ENCODE results near the gene BCAS3. TPM values are rescaled to one million over a fixed set of nuclear protein-coding genes. Genes with fewer than 3 reads are reported as not detected.

BCAS3 gene
- total and polyA plus RNA-seq, 2 donors (not counting 1 experiment from before 2014, with no cell fraction given), result 13.9 to 73.4 TPM

GRCh38 chr17:61294777-61295176 is 617.1 kb downstream of the BCAS3 start:
- ChIA-PET CTCF (no interaction called here), POLR2A (no interaction called here)
- no peaks in the 10 kb centered on the region for H4K20me1 ChIP-seq (ENCODE audit: control insufficient read depth, insufficient read depth, low read length, poor library complexity, severe bottlenecking)
- Mint-ChIP-seq H3K4me1 (no peaks in the 10 kb centered on the region), H3K9me3 (ENCODE audit: insufficient read depth) (no peaks in the 10 kb centered on the region), H3K4me3 (no peak overlapping the region), H3K27ac (no peak overlapping the region), H3K27me3 (no peaks in the 10 kb centered on the region)
- DNase-seq (no peak), ATAC-seq (ENCODE audit: low read depth) (no peak)
- TF ChIP-seq CTCF (IDR thresholded peaks at IDR 0.05) (no peak), EZH2 (IDR thresholded peaks at IDR 0.05; ENCODE audit: borderline replicate concordance, insufficient read depth, low read depth, low read length, poor library complexity, severe bottlenecking) (no peak)
- no peaks in the 10 kb centered on the region for H3K4me1 ChIP-seq (ENCODE audit: control insufficient read depth in 2 of 2, insufficient read depth in 2 of 2, low read length in 2 of 2)
- H3K36me3 ChIP-seq (replicated peaks in 1 of 2; ENCODE audit: control extremely low read depth in 1 of 2, control insufficient read depth in 1 of 2, extremely low read depth in 1 of 2, insufficient read depth in 2 of 2, low read length in 1 of 2), result no peaks in the 10 kb centered on the region
- 100% methylated on average over 3 of the region's 3 CpGs for WGBS (ENCODE audit: insufficient coverage)
- no peak overlapping the region for H3K4me3 ChIP-seq (ENCODE audit: control extremely low read depth in 1 of 5, extremely low read depth in 1 of 5, insufficient read depth in 1 of 5, low read depth in 2 of 5, low read length in 4 of 5)
- no peak overlapping the region for H2AFZ ChIP-seq (ENCODE audit: insufficient read depth, low read depth, low read length, poor library complexity, severe bottlenecking)
- H3K4me2 ChIP-seq (replicated peaks; ENCODE audit: low read depth, low read length, poor library complexity, severe bottlenecking), result no peak overlapping the region
- no peak overlapping the region for H3K27ac ChIP-seq (ENCODE audit: low read length in 2 of 2)
- no peaks in the 10 kb centered on the region for H3K79me2 ChIP-seq (ENCODE audit: control insufficient read depth, insufficient read depth, low read length)
- H3K9ac ChIP-seq (ENCODE audit: low read length), result no peak overlapping the region
- H3K27me3 ChIP-seq (replicated peaks in 1 of 4; ENCODE audit: control extremely low read depth in 1 of 4, control insufficient read depth in 3 of 4, insufficient read depth in 4 of 4, low read length in 3 of 4), result no peaks in the 10 kb centered on the region
- H3K9me3 ChIP-seq (ENCODE audit: control extremely low read depth in 1 of 3, control insufficient read depth in 2 of 3, insufficient read depth in 1 of 3, low read length in 2 of 3), result no peaks in the 10 kb centered on the region
- intact Hi-C loops (cut with micrococcal nuclease), result no loop called here

- CTCF ChIA-PET, result no interaction called here
- Mint-ChIP-seq H3K27me3 (no peaks in the 10 kb centered on the region), H3K4me3 (no peak overlapping the region), H3K4me1 (no peaks in the 10 kb centered on the region), H3K27ac (no peak overlapping the region), H3K9me3 (ENCODE audit: insufficient read depth) (no peaks in the 10 kb centered on the region)
- H3K36me3 ChIP-seq (replicated peaks in 1 of 2; ENCODE audit: control extremely low read depth in 1 of 2, control insufficient read depth in 1 of 2, extremely low read depth in 1 of 2, insufficient read depth in 2 of 2, low read length in 1 of 2), result no peaks in the 10 kb centered on the region
- no peak overlapping the region for H3K4me2 ChIP-seq (replicated peaks; ENCODE audit: low read depth, low read length, poor library complexity, severe bottlenecking)
- H3K27ac ChIP-seq (ENCODE audit: low read length in 2 of 2), result no peak overlapping the region
- no peaks in the 10 kb centered on the region for H3K4me1 ChIP-seq (ENCODE audit: control insufficient read depth in 2 of 2, insufficient read depth in 2 of 2, low read length in 2 of 2)
- no peak for TF ChIP-seq CTCF (IDR thresholded peaks at IDR 0.05)
- no peak for TF ChIP-seq EZH2 (IDR thresholded peaks at IDR 0.05; ENCODE audit: borderline replicate concordance, insufficient read depth, low read depth, low read length, poor library complexity, severe bottlenecking)
- H3K9me3 ChIP-seq (ENCODE audit: control extremely low read depth in 1 of 3, control insufficient read depth in 2 of 3, insufficient read depth in 1 of 3, low read length in 2 of 3), result no peaks in the 10 kb centered on the region
- H3K79me2 ChIP-seq (ENCODE audit: control insufficient read depth, insufficient read depth, low read length), result no peaks in the 10 kb centered on the region
- intact Hi-C loops (cut with micrococcal nuclease), result no loop called here
- WGBS (ENCODE audit: insufficient coverage), result 92% methylated on average over 1 of the region's 2 CpGs
- no peak for ATAC-seq (ENCODE audit: low read depth)
- H3K27me3 ChIP-seq (replicated peaks in 1 of 4; ENCODE audit: control extremely low read depth in 1 of 4, control insufficient read depth in 3 of 4, insufficient read depth in 4 of 4, low read length in 3 of 4), result no peaks in the 10 kb centered on the region
- no peaks in the 10 kb centered on the region for H4K20me1 ChIP-seq (ENCODE audit: control insufficient read depth, insufficient read depth, low read length, poor library complexity, severe bottlenecking)
- no peak overlapping the region for H2AFZ ChIP-seq (ENCODE audit: insufficient read depth, low read depth, low read length, poor library complexity, severe bottlenecking)
- H3K9ac ChIP-seq (ENCODE audit: low read length), result no peak overlapping the region
- no peak overlapping the region for H3K4me3 ChIP-seq (ENCODE audit: control extremely low read depth in 1 of 5, extremely low read depth in 1 of 5, insufficient read depth in 1 of 5, low read depth in 2 of 5, low read length in 4 of 5)
- no peak for DNase-seq
- POLR2A ChIA-PET, result no interaction called here
Measured at GRCh38 chr17:61296058-61296457, 618.4 kb downstream of the BCAS3 start.
